Islet precursor cell (in vitro differentiated cells): Measurements from ENCODE around the gene HOXB8.

Experiments used
- DNase-seq: peaks from one replicate; pipeline ENCODE4 v3.0.0-alpha.2; 2018

Gene HOXB8

DNA sequence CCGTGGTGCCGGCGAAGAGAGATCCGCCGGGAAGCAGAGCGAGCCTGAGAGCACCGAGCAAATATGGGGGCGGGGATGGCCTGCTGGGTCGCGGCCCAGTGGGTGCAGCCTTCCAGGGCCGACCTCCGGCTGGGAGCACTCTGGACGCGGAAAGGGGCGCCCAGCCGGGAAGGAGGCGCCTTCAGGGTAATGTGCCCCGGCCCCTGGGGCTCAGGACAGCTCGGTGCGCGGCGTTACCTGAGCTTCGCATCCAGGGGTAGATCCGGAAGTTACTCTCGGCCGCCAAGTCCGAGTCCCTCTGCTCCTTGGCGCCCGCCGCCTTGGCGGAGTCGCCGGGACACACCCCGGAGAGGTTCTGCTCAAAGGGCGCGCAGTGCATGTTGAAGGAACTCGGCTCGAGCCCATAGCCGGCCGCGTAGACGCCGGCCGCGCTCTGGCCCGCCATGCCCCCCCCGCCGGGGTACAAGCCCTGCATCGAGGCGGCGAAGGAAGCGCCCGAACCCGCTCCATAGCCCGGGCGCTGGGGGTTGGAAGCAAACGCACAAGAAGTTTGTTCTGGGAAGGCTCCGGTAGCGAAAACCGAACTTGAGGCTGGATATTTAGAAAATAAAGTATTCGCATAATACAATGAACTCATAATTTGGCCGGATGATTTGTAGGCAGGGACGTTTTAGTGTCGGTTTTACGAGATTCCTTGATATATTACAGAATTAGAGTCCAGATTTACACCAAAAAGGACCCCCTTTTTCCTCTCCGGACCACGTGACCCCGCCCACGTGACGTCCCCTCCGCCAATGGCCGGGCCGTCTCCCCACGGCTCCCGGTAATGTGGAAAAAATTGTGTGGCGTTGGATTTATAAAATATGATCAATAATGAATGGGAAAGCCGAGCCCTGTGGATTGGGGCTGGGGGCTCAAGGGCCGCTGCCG, 4.5 kb downstream of the HOXB8 start, which contains the start of gene HOXB7:
Gene HOXB7, minus strand, starts transcription at position 736 of the 930 bp plus-strand sequence. Its CDS starts 99 bp downstream, at position 637.
- peak; percentile 83 for DNase-seq

DNA sequence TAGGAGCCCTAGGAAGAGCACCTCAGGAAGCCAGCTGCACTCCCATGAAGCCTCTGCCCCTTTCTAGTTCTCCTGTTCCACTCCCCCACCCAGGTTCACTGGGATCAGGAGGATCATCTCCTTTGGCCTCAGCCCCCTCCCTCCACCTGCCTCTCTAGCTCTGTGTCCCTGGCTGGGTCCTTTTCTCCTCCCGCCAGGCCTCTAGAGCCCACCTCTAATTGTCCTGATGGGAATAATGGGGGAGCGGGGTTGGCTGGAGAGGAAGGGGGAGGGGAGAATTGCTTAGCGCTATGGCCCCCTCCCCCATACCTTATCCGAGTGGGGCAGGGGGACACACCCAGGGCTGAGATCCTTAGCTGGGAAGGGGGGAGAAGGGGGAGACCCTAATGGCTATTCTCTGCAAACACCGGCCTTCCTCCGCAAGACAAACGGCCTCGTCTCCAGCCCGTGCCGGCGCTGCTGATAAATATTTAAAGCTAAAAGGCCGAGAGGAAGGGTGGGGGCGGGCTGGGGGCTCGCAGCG, 5.3 kb downstream of the HOXB8 start:
- no peak for DNase-seq

DNA sequence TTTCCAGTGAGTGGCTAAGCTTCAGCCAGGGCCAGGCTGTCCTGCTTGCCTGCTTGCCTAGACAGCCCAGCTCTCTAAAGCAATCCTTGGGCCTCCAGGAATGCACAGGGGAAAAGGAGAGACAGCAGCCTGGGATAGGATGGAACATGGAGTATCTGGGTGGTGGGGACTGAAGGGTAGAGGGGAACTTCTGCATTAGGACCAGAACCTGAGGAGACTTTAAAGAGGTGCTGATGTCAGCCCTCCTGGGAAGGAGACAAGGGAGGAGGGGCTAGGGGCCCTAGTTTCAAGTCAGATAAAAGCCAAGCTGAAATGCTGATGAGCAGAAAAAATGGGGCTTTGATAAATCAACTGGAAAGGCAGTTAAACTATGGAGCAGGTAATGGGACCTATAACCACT, 6.1 kb downstream of the HOXB8 start:
- peak; percentile 87 for DNase-seq

DNA sequence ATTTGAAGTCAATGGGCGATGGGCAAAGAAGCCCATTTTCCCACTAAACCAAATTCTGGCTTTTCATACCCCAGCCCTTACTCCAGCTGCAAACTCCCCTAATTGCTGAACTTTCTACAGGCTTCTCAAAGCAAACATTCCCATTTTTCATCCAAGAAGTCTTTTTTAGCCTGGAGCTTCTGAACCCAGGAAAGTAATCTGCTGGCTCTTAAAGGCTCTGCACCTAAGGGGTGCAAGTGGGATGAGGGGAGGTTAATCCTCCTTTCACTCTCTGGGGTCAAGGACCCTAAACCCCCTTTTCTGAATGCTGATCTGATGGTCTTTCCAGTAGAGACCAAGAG, 6.6 kb downstream of the HOXB8 start:
- no peak for DNase-seq

DNA sequence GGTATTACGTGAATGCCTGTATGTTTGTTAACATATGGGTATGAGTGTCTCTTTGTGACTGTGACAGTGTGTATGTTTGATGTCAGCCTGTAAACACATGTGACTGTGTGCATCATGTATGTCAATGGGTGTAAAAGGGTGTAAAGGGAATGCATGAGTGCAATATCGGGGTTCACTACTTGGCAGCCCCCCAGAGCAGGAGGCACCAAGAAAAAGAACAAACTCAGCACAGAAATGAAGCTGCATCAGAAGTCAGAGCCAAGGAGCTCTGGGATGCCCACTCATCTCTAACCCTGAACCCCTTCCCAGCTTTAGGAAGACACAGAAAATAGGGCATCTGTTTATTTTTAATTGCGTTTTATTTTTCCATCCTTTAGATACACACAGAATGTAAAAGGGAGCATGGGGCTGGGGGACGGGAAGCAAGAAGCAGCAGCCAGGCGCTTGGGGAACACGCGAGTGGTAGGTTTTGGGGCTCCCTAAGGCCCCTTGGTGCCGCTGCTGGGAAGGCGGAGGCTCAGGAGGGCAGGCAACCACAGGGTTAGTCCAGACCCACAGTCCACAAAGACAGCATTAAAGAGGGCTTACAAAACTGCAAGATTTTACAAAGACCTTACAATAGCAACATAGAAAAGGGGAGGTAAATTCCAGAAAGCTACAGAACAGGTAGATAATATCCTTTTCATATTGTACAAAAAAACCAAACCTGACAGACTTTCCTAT, 8.0 kb downstream of the HOXB8 start:
- DNase-seq = no peak

DNA sequence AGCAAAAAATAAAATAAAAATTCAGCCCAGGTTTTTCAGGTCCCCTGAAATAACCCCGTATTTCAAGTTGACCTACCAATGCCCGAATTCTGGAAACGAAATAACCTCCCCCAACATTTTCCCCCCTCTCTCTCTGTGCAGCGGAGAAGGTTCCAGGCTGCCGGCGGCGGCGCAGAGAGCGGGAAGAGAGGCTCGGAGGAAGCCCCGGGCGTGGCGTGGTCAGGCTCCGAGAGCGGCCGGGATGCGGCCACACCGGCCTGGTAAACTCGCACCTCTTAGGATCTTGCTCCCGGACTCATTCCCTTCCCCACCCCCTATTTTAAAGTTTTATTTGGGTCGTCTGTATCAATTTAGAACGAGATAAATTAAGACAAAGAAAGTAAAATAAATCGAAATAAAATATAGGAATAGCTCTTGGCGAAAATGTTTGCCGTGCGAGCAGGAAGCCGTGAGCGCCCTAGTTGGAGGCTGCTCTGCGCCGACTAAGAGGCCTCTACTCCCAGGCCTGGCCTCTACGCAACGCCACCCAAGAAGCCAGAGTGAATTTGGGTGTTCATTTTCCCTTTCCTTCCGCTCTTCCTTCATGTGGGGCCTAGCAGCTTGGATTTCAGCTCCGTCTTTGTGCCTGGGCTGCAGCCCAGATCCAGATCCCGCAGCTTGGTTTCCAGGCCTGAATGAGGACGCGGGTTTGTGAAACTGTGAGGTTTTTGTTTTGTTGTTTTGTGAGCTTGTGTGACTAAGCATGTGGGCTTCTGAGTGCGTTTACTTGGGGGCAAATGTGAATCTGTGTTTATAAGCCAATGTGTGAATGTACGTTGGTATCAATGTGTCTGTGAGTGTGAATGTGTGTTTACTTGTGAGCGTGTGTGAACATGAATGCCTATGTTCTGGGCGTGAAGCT, 8.9 kb downstream of the HOXB8 start:
- DNase-seq = peak; percentile 75

DNA sequence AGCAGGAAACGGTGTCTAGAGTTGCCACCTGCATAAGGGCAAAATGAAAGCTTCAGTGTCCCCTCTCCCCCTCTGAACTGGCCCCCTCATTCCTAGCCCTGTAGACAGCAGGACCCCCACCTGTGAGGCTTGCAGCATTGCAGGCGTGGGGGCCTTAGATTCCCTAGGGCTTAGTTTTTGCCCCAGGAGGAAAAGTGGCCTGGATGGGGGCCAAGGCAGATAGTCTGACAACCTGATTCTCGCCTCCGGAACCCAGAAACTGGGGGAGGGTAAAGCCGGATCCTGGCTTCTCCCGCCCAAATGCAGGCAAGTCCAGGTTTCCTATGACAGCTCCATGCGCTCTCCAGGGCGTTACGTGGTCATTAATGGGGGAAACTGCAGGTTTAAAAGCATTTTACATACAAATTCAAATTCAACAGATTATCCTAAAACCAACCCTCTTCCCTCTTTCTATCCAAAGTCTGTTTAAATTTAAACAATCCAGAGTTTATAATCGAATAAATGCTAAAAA, 9.6 kb downstream of the HOXB8 start:
- peak; percentile 68 for DNase-seq

DNA sequence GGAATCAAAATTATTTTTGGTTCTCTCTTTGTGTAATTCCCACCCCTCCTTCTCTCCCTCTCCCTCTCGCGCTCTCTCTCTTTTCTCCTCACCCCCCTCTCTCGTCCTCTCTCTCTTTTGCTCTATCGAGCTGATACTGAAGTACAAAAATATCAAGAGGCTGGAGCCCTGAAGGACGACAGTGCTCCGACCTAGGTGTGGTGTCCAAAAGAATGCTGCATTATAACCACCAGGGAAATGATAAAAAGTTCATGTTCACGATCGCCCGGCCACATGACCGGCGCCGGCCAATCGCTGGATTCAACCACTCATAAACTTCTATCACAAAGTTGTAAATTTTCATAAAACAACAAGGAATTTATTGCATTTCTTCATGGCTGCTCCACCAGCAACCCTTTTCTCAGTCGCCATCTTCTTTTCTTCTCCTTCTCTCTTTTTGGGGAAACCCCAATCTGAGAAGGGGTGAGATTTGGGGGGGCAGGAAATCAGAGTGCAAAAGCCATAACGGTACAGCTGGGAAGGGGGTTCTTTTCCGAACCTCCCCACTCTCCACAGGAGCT, 10.2 kb downstream of the HOXB8 start, which contains the start of gene HOXB6:
Gene HOXB6, minus strand, starts transcription at position 217 of the 560 bp plus-strand sequence. CDS start 6,836 bp downstream, outside the sequence.
- no peak for DNase-seq

DNA sequence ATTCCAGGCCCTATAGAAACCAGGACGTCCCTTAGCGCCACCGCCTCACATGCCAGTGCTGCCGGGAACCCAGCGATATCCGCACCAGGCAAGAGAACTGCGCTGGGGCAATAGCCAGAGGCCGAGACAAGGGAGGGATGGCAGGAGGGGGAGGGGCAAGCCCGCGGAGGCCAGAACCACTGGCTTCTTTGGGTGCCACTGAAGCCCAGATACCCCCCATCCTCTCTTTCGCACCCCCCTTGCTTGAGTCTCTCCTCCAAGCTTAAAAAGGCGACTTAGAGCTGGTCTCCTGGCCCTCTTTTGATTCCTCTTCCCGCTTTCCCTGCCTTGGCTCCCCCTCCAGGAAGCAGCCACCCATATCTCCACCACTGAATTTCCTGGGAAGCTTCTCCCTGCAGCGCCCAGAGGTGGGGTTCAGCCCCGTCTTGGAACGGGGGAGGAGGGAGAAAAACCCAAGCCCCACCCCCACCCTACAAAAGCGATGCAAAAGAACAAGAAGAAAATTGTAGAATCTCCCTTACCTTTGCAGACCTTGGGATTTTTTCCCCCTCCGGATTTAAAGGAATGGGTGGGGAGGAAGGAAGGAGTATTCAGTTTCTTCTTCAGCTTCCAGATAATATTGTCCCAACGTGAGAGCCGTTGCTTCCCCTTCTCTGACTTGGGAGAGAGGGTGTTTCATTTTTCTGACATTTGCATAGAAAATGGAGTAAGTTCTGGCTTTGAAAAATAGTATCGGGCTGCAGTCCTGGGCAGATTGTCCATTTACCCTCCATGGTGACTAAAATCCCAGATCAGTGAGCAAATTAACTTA, 10.9 kb downstream of the HOXB8 start:
- DNase-seq = peak; percentile 88

DNA sequence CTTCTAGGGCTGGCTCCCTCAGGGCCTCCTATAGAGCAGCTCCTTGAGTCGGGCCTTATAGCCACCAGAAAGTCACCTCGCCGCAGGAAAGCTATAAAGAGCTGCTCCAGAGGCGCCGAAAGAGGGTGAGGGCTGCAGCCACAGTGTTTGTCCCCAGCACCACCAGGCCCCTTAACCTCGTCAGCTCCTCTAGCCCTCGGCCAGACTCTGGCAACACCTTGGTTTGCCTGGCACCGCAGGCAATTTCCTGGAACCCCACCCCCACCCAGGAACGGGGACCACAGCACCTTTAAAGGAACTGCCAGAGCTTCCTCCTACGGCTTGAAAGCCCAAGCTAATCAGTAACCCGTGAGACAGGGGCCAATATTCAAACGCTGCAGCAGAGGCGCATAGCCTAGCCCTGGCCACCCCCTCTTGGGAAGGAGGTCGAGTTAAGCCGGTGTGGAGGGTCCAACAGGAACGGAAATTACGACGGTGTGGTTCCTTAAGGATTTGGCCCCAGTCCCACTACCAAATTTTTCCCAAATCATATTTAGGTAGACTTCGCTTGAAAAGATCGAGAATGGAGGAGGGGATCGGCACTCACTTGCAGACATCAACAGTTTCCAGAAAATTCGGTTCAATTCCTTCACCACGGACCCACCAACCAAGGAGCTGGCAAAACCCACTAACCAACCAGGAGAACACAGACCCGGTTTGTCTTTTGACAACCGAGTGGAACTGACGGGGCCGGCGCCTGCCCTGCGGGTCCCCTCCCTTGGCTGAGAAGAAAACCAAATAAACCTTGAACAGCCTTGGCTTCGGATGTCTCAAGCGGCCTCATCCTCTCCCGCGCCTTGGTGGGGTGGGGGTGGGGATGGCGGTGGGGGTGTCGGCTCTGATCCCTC, 13.3 kb downstream of the HOXB8 start:
- DNase-seq = peak; percentile 87

DNA sequence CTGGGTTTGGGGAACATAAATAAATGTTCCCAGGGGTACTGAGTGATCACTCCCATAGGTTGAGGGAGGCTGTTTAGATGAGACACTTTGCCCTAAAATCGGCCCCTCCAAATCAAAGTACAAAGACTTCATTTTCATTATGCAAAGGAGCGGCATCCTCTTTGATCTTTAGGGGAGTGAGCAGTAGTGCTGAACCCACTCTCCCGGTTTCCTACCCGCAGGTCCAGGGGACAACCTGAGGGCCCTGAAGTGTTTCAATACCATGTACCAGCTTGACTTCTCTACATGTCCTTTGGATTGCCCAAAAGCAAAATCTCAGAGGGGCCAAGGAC, 13.9 kb downstream of the HOXB8 start:
- DNase-seq = no peak

DNA sequence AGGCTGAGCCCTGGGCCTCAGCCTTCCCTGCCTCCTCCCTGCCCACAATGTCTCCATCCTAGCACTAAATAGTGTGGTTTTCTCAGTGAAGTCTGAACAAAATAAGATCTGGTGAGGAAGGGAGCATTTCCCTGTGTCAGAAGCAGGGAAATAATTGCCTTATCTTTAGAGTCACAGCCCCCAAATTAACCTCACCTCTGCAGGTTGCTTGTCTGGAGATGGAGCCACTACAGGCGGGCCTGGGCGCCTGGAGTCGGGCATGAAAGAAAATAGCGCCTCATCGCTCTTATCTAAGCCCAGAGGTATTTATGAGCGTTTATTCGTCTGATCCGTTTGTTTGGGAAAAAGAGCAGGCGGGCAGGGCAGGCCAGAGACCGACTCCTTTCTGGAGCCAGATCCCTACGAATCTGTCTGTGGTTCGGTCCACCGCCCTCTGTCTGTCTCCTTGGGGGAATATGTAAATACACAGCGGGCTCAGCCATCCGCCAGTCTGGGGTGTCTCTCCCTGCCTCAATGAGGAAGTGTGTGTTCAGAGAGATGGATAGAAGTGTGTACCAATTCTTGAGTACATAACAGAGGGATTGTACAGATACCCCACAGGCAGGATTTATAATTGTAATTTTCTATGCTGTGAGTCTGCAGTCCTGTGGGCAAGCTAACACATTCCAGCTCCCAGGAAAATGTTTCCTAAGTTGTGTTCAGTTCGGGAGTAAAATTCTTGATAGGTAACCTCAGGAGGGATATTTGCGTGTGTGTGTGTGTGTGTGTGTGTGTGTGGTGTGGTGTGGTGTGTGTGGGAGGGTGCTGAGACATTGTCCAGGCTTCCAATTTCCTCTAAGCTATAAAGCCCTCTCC, 14.6 kb downstream of the HOXB8 start:
- DNase-seq = peak; percentile 97

DNA sequence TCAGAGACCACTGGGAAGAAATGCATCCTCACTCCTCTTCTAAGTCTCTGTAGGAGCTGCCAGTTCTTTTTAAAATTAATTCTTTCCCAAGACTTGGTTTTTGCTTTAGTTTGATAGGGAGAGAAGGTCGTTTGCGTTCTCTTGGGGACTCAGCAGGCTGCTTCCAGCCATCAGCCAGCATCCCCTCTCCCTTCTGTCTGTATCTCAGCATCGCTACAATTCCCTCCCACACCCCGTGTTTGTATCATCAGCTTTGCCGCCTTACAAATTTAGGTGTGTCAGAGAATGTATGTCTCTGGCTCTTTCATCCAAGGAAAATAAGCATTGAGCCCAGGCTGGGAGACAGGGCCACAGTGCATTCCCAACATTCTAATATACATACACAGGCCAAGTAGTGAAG, 15.7 kb downstream of the HOXB8 start:
- no peak for DNase-seq

DNA sequence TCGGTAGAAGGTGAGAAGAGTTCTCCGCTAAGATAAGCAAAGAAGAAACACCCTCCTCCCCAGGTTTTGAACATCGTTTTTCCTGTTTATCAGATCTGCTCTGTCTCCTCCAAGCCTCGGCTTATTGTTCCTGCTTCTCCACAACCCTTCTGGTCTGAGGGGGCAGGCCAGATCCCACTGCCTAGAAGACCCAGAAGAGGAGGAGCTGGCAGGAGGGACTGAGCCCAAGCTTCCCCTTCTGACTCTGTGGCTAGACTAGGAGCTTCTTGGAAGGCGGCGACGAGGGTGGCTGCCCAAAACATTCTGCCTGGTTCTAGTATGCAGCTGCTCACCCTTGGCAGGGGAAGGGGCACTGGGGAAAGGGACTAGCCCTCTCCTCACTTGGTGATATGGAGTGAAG, 16.4 kb downstream of the HOXB8 start:
- peak; percentile 79 for DNase-seq

DNA sequence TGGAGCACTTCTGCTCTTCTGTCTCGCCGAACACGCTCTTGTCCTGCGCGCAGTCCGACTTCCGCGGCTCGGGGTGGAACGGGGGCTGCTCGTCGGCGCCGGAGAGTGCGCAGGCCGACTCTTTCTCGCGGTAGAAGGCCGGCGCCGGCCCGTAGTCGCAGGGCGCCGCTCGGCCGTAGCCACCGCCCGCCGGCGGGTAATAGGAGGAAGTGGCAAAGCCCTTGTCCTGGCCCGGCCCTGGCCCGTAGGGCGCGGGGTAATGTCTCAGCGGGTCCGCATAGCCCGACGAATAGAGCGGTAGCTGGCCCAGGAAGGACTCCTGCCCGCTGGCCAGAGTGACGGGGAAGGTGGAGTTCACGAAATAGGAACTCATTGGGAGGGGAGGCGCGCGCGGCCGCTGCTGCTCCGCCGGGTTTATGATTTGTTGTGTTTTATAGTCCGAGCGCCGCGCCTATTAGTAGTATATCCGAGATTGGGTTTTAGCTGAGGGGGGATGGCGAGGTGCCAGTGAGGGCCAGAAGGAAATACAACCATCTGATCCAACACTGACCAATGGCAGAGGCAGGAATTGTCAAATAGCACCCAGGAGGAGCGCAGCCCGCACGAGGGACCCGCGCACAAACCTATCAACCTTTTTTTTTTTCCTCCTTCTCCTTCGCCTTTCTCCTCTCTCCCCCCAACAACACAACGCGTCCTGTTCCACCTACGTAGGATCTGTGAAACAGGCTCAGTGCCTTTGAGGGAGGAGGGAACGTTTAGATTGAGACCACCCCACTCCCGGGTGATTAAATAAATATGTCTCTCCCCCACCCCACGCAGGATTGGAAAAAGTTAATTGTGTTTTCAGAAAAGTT, 17.1 kb downstream of the HOXB8 start:
- DNase-seq = peak; percentile 82

DNA sequence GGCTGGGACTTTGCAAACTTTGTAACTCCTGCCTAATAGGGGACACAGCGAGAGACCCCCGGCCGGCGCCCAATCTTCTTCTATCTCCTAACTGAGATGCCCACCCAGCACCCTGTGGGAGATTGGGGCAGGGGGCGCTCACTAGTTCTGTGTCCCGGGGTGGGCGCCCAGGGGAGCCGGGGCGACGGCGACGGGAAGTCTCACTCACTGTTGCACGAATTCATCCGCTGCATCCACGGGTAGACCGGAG, 17.6 kb downstream of the HOXB8 start:
- no peak for DNase-seq

DNA sequence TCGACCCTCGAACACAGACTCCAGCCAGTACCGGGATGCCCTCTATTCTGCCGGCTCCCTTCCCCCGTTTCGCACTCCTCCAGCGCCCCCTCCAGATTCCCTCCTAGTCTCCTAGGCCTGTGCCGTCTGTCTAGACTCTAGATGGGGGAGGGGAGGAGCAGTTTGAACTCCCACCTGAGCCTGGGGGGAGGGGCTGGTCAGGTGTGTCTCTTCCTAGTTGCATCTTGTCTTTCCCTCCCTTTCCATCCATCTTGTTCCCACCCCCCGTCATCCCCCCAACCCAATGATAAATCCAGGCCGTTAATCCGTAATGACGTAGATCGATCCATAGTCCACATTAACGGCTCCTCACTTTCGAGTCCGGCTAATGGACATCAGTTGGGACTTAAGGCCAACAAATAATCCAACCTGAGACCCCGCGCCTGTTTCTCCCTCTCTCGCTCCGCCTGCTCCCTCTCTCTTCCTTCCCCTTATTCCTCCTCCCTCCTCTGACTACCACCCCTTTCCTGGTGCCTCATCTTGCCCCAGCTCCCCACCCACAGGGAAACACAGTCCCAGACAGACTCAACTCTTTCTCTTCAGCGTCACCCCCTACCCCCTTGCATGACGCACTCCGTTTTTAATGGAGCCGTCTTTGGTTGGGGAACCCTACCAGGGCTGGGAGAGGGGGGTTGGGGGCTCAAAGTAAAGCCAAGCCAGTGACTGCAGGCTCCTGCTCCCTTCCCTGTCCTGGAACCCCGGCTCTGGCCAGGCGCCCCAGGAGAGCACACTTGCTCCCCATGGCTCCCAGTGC, 18.2 kb downstream of the HOXB8 start:
- DNase-seq = peak; percentile 71
